ENCODE measurements around the gene DPYD.

Gene DPYD

GRCh38 chr1:97781762-97782337 is 139.0 kb downstream of the DPYD start:
- no peak for DNase-seq

DNA sequence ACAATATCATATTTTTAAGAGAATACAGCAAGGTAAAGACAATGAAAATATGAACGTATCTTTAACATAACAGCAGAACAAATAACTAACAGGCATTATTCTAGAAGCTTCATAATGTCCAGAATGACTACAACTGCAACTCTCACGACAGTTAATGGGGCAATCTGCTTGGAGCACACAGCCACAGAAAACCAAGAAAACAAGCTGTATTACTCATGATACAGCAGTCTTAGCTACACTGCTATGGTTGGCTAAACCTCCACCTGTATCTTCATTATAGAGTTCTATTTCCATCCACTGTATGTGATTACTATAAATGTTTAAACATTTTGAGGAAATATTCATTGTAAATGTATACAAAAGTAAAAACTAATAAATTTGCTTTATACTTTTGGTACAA is 139.9 kb downstream of the DPYD start:
- no peak for DNase-seq

GRCh38 chr1:97778718-97779117 is 142.1 kb downstream of the DPYD start:
- no peak for DNase-seq

GRCh38 chr1:97770376-97770775 is 150.5 kb downstream of the DPYD start:
- DNase-seq = no peak

- DNase-seq = no peak
Measured at GRCh38 chr1:97767381-97767780, 153.5 kb downstream of the DPYD start.

- DNase-seq = no peak
Measured at GRCh38 chr1:97764991-97765390, 155.8 kb downstream of the DPYD start.

GRCh38 chr1:97761637-97762036 is 159.2 kb downstream of the DPYD start:
- no peak for DNase-seq

- DNase-seq = no peak
Measured at GRCh38 chr1:97759078-97759477, 161.8 kb downstream of the DPYD start.

DNA sequence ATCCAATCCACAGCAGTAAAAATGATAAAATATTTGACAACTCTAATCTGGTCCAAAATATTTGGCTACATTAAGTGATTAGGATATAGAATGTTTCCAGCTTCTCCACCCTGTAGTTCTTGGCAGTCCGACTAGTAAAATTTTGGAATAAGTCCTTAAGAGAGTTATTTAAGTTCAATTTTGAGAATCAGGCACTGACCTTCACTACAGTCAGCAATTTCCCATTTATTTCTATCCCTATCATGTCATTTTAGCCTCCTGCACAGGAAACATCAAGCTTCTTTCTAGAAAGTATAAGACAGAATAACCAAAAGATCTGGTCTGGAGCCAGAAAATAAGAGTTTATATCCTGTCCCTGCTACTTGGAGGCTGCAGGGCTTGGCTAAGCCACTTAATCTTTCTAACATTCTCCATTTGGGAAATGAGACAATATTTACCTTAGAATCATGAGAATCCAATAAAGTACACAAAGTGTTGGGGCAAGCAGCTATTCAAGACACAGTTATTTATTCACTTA is 162.2 kb downstream of the DPYD start:
- no peak for DNase-seq

DNA sequence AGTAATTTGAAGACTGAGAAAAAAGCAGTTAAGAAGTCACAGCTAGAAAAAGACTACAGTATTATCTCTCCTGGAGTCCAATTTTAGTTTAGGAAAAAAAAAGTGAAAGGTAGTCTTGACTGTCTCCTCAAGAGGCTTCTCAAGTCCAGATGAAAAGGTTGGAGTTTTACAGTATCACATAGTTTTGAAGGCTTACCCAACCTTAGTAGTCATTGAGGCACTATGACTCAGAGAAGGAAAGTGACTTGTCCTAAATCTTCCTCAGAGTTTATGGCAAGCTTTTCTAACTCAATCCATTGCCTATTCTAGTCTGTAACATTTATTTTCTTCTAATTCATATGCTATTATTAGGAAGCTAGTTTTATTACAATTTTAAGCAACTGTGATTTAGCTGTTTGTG is 174.9 kb downstream of the DPYD start:
- no peak for DNase-seq

- DNase-seq = no peak
Measured at GRCh38 chr1:97744977-97745376, 175.9 kb downstream of the DPYD start.

DNA sequence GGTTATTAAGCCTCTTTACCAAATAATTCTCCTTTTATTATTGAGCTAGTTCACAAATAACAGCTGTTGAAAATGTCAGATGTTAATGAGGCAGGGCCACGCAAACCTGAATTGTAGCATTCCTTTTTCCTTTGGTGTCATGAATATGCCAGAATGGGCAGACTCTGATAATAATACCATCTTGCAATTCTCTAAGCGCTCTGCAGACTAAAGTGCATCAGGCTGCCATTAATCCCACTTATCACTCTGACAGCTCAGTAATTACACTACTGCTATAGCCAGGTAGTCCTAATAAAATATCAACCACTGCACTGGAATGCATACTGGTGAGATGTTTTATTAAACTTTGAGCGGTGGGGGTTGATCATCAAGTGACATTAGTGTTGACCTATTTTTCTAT is 177.7 kb downstream of the DPYD start:
- no peak for DNase-seq

- no peak for DNase-seq
Measured at GRCh38 chr1:97740891-97741290, 179.9 kb downstream of the DPYD start.

- no peak for DNase-seq
Measured at GRCh38 chr1:97739596-97740103, 181.2 kb downstream of the DPYD start.

- DNase-seq = no peak
Measured at GRCh38 chr1:97738270-97738669, 182.6 kb downstream of the DPYD start.

DNA sequence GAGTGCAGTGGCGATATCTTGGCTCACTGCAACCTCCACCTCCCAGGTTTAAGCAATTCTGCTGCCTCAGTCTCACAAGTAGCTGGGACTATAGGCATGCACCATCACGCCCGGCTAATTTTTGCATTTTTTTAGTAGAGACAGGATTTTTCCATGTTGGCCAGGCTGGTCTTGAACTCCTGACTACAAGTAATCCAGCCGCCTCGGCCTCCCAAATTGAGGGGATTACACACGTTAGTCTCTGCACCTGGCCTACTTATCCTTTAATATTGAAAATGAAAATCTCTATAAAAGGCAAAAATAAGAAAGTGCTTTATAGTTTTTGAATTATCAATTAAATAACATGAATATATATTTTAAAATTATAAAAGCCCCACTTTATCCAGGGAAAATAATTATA is 190.6 kb downstream of the DPYD start:
- DNase-seq = no peak

DNA sequence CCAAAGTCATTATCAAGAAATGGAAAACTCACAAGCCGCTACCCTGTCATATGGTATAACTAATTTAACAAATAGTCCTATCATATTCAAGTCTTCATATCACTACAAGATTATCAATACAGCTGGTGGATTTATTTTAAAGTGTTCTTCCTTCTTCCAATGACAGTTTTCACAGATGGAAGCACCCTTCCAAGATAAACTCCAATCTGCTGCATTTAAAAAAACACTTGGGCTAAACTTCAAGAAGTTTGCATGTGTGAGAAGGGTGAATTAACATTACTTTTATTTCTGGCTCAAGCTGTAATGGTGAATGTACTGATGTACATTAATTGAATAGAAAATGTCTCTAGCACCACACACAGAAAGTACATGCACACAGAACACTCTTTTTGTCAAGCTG is 192.4 kb downstream of the DPYD start:
- DNase-seq = no peak

DNA sequence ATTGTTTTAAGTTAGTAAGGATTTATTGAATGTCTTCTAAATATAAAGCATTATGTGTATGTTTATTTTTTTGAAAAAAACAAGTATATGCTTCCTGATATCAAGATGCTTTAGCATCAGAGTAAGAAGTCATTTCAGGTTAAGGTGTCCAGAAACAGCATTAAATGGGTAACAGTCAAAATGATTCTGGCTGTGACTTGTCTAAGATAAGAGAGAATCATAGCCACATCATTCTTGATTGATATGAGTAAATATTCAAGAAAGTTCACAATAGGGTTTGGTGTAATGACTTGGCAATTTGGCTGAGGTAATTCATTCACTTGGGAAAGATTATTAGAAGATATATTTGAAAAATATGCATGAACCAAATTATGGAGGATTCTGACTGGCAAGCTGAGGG is 193.8 kb downstream of the DPYD start:
- DNase-seq = no peak

GRCh38 chr1:97726386-97726785 is 194.4 kb downstream of the DPYD start:
- no peak for DNase-seq

DNA sequence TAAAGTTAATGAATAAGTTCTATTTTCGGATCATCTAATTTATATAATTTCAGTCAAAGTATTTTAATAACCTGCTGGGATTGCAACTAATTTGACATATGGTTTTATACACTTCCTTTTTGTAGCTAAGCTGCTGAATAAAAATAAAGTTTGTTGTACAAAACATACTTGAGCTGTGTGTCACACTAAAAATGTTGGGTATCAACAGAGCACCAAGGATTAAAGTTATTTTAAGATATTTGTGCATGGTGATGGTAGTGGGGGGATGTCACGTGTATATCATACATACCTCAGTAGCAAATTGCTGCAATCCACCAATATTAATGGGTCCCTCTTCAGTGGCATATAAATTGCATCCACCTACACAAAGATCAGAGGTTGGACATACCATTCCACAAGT is 199.6 kb downstream of the DPYD start:
- DNase-seq = no peak

DNA sequence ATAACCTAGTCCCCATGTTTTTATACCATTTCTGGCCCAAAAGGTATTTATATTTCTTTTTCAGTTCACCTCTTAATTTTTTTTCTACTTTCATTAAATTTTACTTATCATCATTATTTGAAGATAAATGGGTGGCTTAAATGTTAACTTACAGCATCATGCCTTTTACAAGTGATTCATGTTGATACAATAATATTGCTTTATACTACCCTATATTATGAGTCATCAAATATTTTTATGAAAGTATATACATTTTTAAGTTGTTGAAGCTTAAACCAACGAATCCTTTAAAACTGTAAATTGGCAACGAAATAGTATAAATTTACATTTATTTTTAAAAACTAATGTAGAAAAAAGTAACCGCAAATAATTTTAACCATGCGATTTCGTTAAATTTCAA is 207.9 kb downstream of the DPYD start:
- DNase-seq = no peak

GRCh38 chr1:97711858-97712257 is 209.0 kb downstream of the DPYD start:
- no peak for DNase-seq

GRCh38 chr1:97693601-97694000 is 227.2 kb downstream of the DPYD start:
- DNase-seq = no peak

- no peak for DNase-seq
Measured at GRCh38 chr1:97691325-97691724, 229.5 kb downstream of the DPYD start.

- DNase-seq = no peak
Measured at GRCh38 chr1:97685360-97685759, 235.5 kb downstream of the DPYD start.

Measured in stimulated activated CD4-positive, alpha-beta T cell treated with anti-CD3 and anti-CD28 coated beads, Interleukin-1b, Interleukin-23, amount 100 ng/mL, for 48 hours (primary cell).